B cell (primary cell): Measurements from ENCODE around the gene KCNF1. TPM values are rescaled to one million over a fixed set of nuclear protein-coding genes. Genes with fewer than 3 reads are reported as not detected.

ENCODE experiments used
- ATAC-seq: fragments of 200-7000 bp; cut with Tn5 transposase; one replicate; pipeline ENCODE4 v1.10.0; 2021; ENCODE audit warnings: low read depth, mild to moderate bottlenecking, moderate number of reproducible peaks, moderate library complexity
- CTCF ChIA-PET: fragments of 350-600 bp; sonication (Branson Sonifier 250); formaldehyde crosslinking; loops from one replicate; lab custom pipeline; 2021; ENCODE audit warnings: antibody characterized with exemption, inconsistent platforms; lab: Charles Lee
- POLR2A ChIA-PET: fragments of 350-600 bp; sonication (Branson Sonifier 250); formaldehyde crosslinking; loops from one replicate; lab custom pipeline; 2021; ENCODE audit warnings: antibody characterized with exemption; lab: Charles Lee
- DNase-seq: peaks from one replicate; pipeline ENCODE4 v3.0.0; 2013
- H2AFZ ChIP-seq: 2 replicates; pipeline ENCODE4 v1.6.1; 2012; ENCODE audit warnings: mild to moderate bottlenecking, low read depth, low read length; ENCODE audit not compliant: insufficient read depth, poor library complexity, severe bottlenecking
- H3K27ac ChIP-seq, 2 donors: 1 replicate in 1 of 2; 2 replicates in 1 of 2; pipeline ENCODE4 v1.5.1; 2012 to 2013; ENCODE audit warnings: low read length in 2 of 2, mild to moderate bottlenecking in 2 of 2, moderate library complexity in 1 of 2
- H3K27me3 ChIP-seq, 4 experiments: fragments of 200-600 bp in 1 of 4; sonication (generic) in 1 of 4; replicated peaks in 1 of 4; 1 replicate in 2 of 4; 2 replicates in 2 of 4; pipeline versions ENCODE4 v1.6.1 to v1.7.0; 2013 to 2016; ENCODE audit warnings: low read length in 3 of 4, mild to moderate bottlenecking in 2 of 4, mixed read lengths in 1 of 4, moderate library complexity in 1 of 4; ENCODE audit not compliant: insufficient read depth in 4 of 4, control insufficient read depth in 3 of 4; ENCODE audit errors: control extremely low read depth in 1 of 4
- H3K36me3 ChIP-seq, 2 experiments: replicated peaks in 1 of 2; 1 replicate in 1 of 2; 2 replicates in 1 of 2; pipeline versions ENCODE4 v1.6.1 to v1.7.1; 2013; ENCODE audit warnings: low read length in 1 of 2; ENCODE audit not compliant: insufficient read depth in 2 of 2, control insufficient read depth in 1 of 2; ENCODE audit errors: control extremely low read depth in 1 of 2, extremely low read depth in 1 of 2
- H3K4me1 ChIP-seq, 2 donors: fragments of 200-600 bp in 1 of 2; sonication (generic) in 1 of 2; 1 replicate in 1 of 2; 2 replicates in 1 of 2; pipeline versions ENCODE4 v1.5.1 to v1.6.1; 2013 to 2017; ENCODE audit warnings: low read length in 2 of 2; ENCODE audit not compliant: control insufficient read depth in 2 of 2, insufficient read depth in 2 of 2
- H3K4me2 ChIP-seq: replicated peaks from 2 replicates; pipeline ENCODE3; 2012; ENCODE audit warnings: mild to moderate bottlenecking, low read depth, low read length; ENCODE audit not compliant: poor library complexity, severe bottlenecking
- H3K4me3 ChIP-seq, 5 experiments: fragments of 200-600 bp in 1 of 5; sonication (generic) in 1 of 5; 1 replicate in 3 of 5; 2 replicates in 2 of 5; pipeline versions ENCODE4 v1.5.1 to v1.7.0; 2011 to 2016; ENCODE audit warnings: low read length in 4 of 5, mild to moderate bottlenecking in 4 of 5, low read depth in 2 of 5, control low read depth in 1 of 5, moderate library complexity in 1 of 5; ENCODE audit not compliant: insufficient read depth in 1 of 5; ENCODE audit errors: control extremely low read depth in 1 of 5, extremely low read depth in 1 of 5
- H3K79me2 ChIP-seq: fragments of 200-600 bp; sonication (generic); one replicate; pipeline ENCODE4 v1.6.0; 2016; ENCODE audit warnings: low read length; ENCODE audit not compliant: control insufficient read depth, insufficient read depth
- H3K9ac ChIP-seq: fragments of 200-600 bp; sonication (generic); 2 replicates; pipeline ENCODE4 v1.6.1; 2017; ENCODE audit warnings: mild to moderate bottlenecking, low read length, moderate library complexity
- H3K9me3 ChIP-seq, 3 donors: one replicate each; pipeline versions ENCODE4 v1.6.1 to v1.7.1; 2013; ENCODE audit warnings: low read length in 2 of 3; ENCODE audit not compliant: control insufficient read depth in 2 of 3, insufficient read depth in 1 of 3; ENCODE audit errors: control extremely low read depth in 1 of 3
- H4K20me1 ChIP-seq: 2 replicates; pipeline ENCODE4 v1.6.0; 2012; ENCODE audit warnings: mild to moderate bottlenecking, low read length; ENCODE audit not compliant: insufficient read depth, control insufficient read depth, poor library complexity, severe bottlenecking
- H3K27ac Mint-ChIP-seq: one replicate; pipeline ENCODE4 v1.8.0; 2021; ENCODE audit warnings: mixed read lengths
- H3K27me3 Mint-ChIP-seq: one replicate; pipeline ENCODE4 v1.8.0; 2021; ENCODE audit warnings: mixed read lengths
- H3K4me1 Mint-ChIP-seq: one replicate; pipeline ENCODE4 v1.8.0; 2021; ENCODE audit warnings: mixed read lengths
- H3K4me3 Mint-ChIP-seq: one replicate; pipeline ENCODE4 v1.8.0; 2021; ENCODE audit warnings: mixed read lengths
- H3K9me3 Mint-ChIP-seq: one replicate; pipeline ENCODE4 v1.8.0; 2022; ENCODE audit warnings: mixed read lengths; ENCODE audit not compliant: insufficient read depth
- EZH2 ChIP-seq: IDR thresholded peaks from 2 replicates; pipeline ENCODE4 v1.6.1; 2012; ENCODE audit warnings: borderline replicate concordance, low read depth, mild to moderate bottlenecking, moderate library complexity, low read length; ENCODE audit not compliant: insufficient read depth, poor library complexity, severe bottlenecking
- WGBS: methylation state at CpG from one replicate; pipeline ENCODE4 v1.1.5; 2013; ENCODE audit warnings: missing lambda C conversion rate; ENCODE audit not compliant: insufficient coverage; 5-methylcytosine and 5-hydroxymethylcytosine counted together
- intact Hi-C: fragments of 100-400 bp; cut with micrococcal nuclease; formaldehyde crosslinking; loops from one replicate; pipeline ENCODE4 v1.10.0; 2022
- polyA plus RNA-seq: library from polyadenylated mRNA; depleted of rRNA; stranded (reverse); fragments of >200 nt; gene quantifications from 2 replicates; pipeline ENCODE4 v1.2.3, GENCODE V29; 2012
- total RNA-seq, 2 donors: library from RNA; stranded (reverse); fragments of 120-200 nt in 1 of 2; gene quantifications; 1 replicate in 1 of 2; 2 replicates in 1 of 2; pipeline versions ENCODE4 v1.2.3 to v1.2.4, GENCODE V29; 2013 to 2022
- TF ChIP-seq, protein P1 (sequence below): fragments of 200-600 bp; IDR thresholded peaks from one replicate; pipeline ENCODE4 v1.8.0; 2022; ENCODE audit warnings: antibody characterized with exemption, mild to moderate bottlenecking

The KCNF1 gene
- total and polyA plus RNA-seq, 2 donors (not counting 1 experiment from before 2014, with no cell fraction given): not detected

DNA sequence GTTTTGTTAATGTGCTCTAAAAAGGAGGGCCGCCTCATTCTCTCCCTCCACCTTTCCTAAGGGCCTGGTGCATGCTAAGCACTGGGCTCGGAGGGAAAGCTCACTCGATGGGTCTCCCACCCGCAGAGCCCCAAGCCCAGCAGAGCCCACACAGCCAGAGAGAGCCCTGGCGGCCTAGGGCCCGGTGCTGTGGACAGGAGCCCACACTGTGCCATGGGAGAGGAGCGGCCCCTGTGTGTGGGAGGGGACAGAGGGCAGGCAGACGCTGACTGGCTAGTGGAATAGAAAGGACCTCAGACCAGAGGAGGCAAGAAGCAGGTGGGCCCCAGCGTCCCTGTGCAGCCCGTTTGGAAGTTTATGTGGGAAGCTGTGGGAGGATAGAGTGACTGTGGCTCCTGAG is 49.4 kb upstream of the KCNF1 start:
- no peak for DNase-seq
- Histone ChIP-seq H3K9me3 (no peaks in the 10 kb centered on the region), H3K36me3 (no peaks in the 10 kb centered on the region), H3K27ac (no peak overlapping the region), H4K20me1 (no peaks in the 10 kb centered on the region), H3K27me3 (peaks cover 0 to 20% (median 10%) of the 10 kb centered on the region in 4 experiments), H3K4me1 (peaks cover 11 to 18% of the 10 kb centered on the region in 2 donors), H3K4me3 (no peak overlapping the region), H3K79me2 (no peaks in the 10 kb centered on the region), H2AFZ (no peak overlapping the region), H3K9ac (no peak overlapping the region), H3K4me2 (no peak overlapping the region)
- Mint-ChIP-seq H3K27me3 (peaks cover 36% of the 10 kb centered on the region), H3K27ac (peak overlapping the region; percentile 47), H3K4me1 (peaks cover 24% of the 10 kb centered on the region), H3K4me3 (no peak overlapping the region), H3K9me3 (no peaks in the 10 kb centered on the region)
- intact Hi-C loops: no loop called here
- ATAC-seq: no peak
- WGBS: 100% methylated on average over 5 of the region's 10 CpGs
- CTCF ChIA-PET: no interaction called here
- POLR2A ChIA-PET: no interaction called here
- no peak for TF ChIP-seq EZH2
- TF ChIP-seq, protein P1, sequence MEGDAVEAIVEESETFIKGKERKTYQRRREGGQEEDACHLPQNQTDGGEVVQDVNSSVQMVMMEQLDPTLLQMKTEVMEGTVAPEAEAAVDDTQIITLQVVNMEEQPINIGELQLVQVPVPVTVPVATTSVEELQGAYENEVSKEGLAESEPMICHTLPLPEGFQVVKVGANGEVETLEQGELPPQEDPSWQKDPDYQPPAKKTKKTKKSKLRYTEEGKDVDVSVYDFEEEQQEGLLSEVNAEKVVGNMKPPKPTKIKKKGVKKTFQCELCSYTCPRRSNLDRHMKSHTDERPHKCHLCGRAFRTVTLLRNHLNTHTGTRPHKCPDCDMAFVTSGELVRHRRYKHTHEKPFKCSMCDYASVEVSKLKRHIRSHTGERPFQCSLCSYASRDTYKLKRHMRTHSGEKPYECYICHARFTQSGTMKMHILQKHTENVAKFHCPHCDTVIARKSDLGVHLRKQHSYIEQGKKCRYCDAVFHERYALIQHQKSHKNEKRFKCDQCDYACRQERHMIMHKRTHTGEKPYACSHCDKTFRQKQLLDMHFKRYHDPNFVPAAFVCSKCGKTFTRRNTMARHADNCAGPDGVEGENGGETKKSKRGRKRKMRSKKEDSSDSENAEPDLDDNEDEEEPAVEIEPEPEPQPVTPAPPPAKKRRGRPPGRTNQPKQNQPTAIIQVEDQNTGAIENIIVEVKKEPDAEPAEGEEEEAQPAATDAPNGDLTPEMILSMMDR: no peak

DNA sequence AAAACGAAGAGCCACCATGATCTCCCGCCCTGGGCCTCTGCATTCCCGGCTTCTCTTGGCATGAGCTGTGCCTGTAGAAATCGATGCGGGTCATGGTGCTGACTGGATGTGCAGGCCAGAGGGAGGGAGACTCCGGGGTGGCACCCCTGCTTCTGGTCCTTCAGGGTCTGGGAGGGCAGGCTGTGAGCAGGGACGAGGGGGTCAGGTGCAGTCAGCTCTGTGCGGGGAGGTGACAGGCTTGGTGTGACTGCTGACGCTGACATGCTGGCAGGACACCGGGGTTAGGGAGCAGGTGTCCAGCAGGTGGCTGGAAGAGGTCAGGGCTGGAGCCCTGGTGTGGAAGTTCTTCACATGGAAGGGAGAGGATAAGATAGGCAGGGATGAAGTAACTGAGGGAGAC is 48.7 kb upstream of the KCNF1 start:
- no peak overlapping the region for H3K4me3 ChIP-seq
- no peak overlapping the region for H3K27ac Mint-ChIP-seq
- peaks cover 24% of the 10 kb centered on the region for H3K4me1 Mint-ChIP-seq
- no peak overlapping the region for H3K4me3 Mint-ChIP-seq
- POLR2A ChIA-PET: no interaction called here
- no peak overlapping the region for H3K27ac ChIP-seq
- H3K4me1 ChIP-seq: peaks cover 11 to 18% of the 10 kb centered on the region in 2 donors
- H4K20me1 ChIP-seq: no peaks in the 10 kb centered on the region
- ATAC-seq (no peak), DNase-seq (no peak)
- no peak overlapping the region for H3K4me2 ChIP-seq
- H3K79me2 ChIP-seq: no peaks in the 10 kb centered on the region
- no peak overlapping the region for H3K9ac ChIP-seq
- H2AFZ ChIP-seq: no peak overlapping the region
- H3K9me3 Mint-ChIP-seq: no peaks in the 10 kb centered on the region
- no peaks in the 10 kb centered on the region for H3K9me3 ChIP-seq
- H3K27me3 ChIP-seq: peaks cover 0 to 23% (median 11%) of the 10 kb centered on the region in 4 experiments
- CTCF ChIA-PET: no interaction called here
- intact Hi-C loops: no loop called here
- no peaks in the 10 kb centered on the region for H3K36me3 ChIP-seq
- WGBS: 94% methylated on average over 10 of the region's 10 CpGs
- TF ChIP-seq EZH2: no peak
- TF ChIP-seq, protein P1: no peak
- H3K27me3 Mint-ChIP-seq: peaks cover 37% of the 10 kb centered on the region
